T-helper 17 cell (primary cell): ENCODE data around the gene CYP24A1. TPM values are rescaled to one million over a fixed set of nuclear protein-coding genes. Genes with fewer than 3 reads are reported as not detected.

ENCODE experiments used
- ATAC-seq: fragments of 150-1000 bp; cut with Tn5 transposase; 2 replicates; pipeline ENCODE4 v1.10.0; 2021; ENCODE audit warnings: mild to moderate bottlenecking, moderate library complexity
- DNase-seq, 3 donors: peaks; one replicate each; pipeline versions ENCODE4 v3.0.0 to v3.0.0-alpha.2; 2020 to 2021
- H3K9me3 ChIP-seq: one replicate; pipeline ENCODE4 v1.7.0; 2013; ENCODE audit warnings: low read length, mild to moderate bottlenecking; ENCODE audit not compliant: control insufficient read depth, poor library complexity, severe bottlenecking
- H3K27ac Mint-ChIP-seq: one replicate; pipeline ENCODE4 v1.8.0; 2022; ENCODE audit warnings: mild to moderate bottlenecking, moderate library complexity, mixed read lengths
- H3K27me3 Mint-ChIP-seq: one replicate; pipeline ENCODE4 v1.8.0; 2022; ENCODE audit warnings: mixed read lengths
- H3K36me3 Mint-ChIP-seq: one replicate; pipeline ENCODE4 v1.8.0; 2022; ENCODE audit warnings: low read depth, mixed read lengths
- H3K4me1 Mint-ChIP-seq: one replicate; pipeline ENCODE4 v1.8.0; 2022; ENCODE audit warnings: mild to moderate bottlenecking, mixed read lengths
- H3K4me3 Mint-ChIP-seq: one replicate; pipeline ENCODE4 v1.8.0; 2022; ENCODE audit warnings: mild to moderate bottlenecking, moderate library complexity, mixed read lengths
- total RNA-seq, 4 donors: library from RNA in 2 of 4; stranded (reverse) in 2 of 4; gene quantifications; one replicate each; pipeline ENCODE4 v1.2.3 and lab custom pipeline; 2022 to 2026

CYP24A1 gene
- total RNA-seq, 2 donors from 2014 or later, result 0.22 TPM; not detected in 1

DNA sequence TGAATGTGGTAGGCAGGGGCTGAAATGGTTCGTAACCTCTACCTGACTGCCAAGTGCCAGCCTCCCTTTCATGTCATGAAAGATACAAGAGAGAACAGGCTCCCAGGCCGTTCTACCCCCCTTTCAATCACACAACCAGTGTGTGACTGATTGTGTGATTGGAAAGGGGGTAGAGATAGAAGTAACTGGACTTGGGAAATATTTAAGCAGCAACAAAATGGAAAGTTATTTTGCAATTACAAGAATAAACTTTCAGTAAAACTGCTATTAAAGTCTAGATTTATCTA is 20.8 kb downstream of the CYP24A1 start:
- peaks cover 56% of the 10 kb centered on the region for H3K27me3 Mint-ChIP-seq
- DNase-seq (no peak), ATAC-seq (no peak)
- no peaks in the 10 kb centered on the region for H3K4me1 Mint-ChIP-seq
- no peak overlapping the region for H3K4me3 Mint-ChIP-seq
- no peaks in the 10 kb centered on the region for H3K9me3 ChIP-seq
- no peak overlapping the region for H3K27ac Mint-ChIP-seq
- peaks cover 5% of the 10 kb centered on the region for H3K36me3 Mint-ChIP-seq

GRCh38 chr20:54152227-54153040 is 21.4 kb downstream of the CYP24A1 start:
- Mint-ChIP-seq H3K27me3 (peaks cover 52% of the 10 kb centered on the region), H3K27ac (no peak overlapping the region), H3K4me3 (no peak overlapping the region), H3K36me3 (peaks cover 5% of the 10 kb centered on the region), H3K4me1 (no peaks in the 10 kb centered on the region)
- H3K9me3 ChIP-seq, result no peaks in the 10 kb centered on the region
- no peak for ATAC-seq
- no peak for DNase-seq

DNA sequence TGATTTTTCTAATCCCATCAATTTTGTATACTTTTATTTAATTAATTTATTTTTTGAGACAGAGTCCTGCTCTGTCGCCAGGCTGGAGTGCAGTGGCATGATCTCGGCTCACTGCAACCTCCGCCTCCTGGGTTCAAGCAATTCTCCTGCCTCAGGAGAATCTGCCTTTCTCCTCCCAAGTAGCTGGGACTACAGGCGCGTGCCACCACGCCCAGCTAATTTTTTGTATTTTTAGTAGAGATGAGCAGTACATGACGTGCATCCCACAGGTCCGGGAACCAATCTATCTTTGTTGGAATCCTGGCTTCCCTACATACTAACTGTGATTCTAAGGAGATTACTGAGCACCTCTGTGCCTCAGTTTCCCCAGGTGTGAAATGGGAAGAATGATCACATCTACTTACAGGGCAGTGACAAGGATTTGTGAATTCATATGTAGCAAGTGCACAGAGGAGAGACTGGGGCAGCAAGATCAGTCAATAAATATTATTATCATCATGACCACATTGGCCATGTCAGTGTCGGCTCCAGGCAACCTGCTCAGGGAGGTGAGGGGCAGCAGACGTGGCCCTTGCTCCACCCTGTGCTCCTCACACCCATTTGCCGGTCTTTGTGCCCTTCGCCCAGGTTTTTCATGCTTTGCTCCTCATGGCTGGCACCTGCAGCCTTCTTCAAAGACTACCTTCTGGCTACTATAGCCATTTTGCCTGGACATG is 22.1 kb downstream of the CYP24A1 start:
- DNase-seq (no peak), ATAC-seq (no peak)
- Mint-ChIP-seq H3K27me3 (peaks cover 49% of the 10 kb centered on the region), H3K4me1 (no peaks in the 10 kb centered on the region), H3K4me3 (no peak overlapping the region), H3K27ac (no peak overlapping the region), H3K36me3 (peaks cover 5% of the 10 kb centered on the region)
- H3K9me3 ChIP-seq, result no peaks in the 10 kb centered on the region

GRCh38 chr20:54151075-54151439 is 22.7 kb downstream of the CYP24A1 start:
- no peak for ATAC-seq
- no peaks in the 10 kb centered on the region for H3K4me1 Mint-ChIP-seq

DNA sequence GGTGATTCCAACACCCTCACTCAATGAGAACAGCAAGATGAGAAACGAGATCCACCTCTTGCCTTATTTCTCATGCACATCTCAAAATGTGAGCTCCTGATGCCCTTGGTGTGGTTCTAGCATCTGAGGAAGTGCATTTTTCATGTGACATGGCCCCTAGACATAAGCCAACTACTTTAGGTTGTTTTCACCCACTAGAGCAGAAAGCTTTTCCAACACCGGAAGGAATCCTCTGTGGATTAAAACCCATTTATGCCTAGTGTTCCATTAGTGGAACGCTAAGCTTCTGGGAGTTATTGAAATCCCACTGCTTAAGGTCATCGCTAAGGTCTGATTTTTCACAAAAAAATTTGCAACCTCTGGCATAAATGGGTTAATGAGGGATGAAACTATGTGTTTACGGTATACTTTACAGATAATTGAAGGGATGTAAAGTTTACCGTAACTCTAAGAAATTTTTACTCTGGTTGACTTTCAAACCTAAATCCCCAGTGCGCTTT is 24.0 kb downstream of the CYP24A1 start:
- no peak for DNase-seq
- no peak for ATAC-seq
- H3K4me1 Mint-ChIP-seq, result no peaks in the 10 kb centered on the region
- H3K27ac Mint-ChIP-seq, result no peak overlapping the region
- H3K4me3 Mint-ChIP-seq, result no peak overlapping the region
- H3K9me3 ChIP-seq, result no peaks in the 10 kb centered on the region
- no peaks in the 10 kb centered on the region for H3K36me3 Mint-ChIP-seq
- H3K27me3 Mint-ChIP-seq, result peaks cover 41% of the 10 kb centered on the region

More at GRCh38 chr20:54151075-54151439, 22.7 kb downstream of the CYP24A1 start:
- Mint-ChIP-seq H3K27ac (no peak overlapping the region), H3K4me3 (no peak overlapping the region), H3K27me3 (peaks cover 48% of the 10 kb centered on the region), H3K36me3 (peaks cover under 1% of the 10 kb centered on the region)
- H3K9me3 ChIP-seq, result no peaks in the 10 kb centered on the region
- DNase-seq, result no peak

DNA sequence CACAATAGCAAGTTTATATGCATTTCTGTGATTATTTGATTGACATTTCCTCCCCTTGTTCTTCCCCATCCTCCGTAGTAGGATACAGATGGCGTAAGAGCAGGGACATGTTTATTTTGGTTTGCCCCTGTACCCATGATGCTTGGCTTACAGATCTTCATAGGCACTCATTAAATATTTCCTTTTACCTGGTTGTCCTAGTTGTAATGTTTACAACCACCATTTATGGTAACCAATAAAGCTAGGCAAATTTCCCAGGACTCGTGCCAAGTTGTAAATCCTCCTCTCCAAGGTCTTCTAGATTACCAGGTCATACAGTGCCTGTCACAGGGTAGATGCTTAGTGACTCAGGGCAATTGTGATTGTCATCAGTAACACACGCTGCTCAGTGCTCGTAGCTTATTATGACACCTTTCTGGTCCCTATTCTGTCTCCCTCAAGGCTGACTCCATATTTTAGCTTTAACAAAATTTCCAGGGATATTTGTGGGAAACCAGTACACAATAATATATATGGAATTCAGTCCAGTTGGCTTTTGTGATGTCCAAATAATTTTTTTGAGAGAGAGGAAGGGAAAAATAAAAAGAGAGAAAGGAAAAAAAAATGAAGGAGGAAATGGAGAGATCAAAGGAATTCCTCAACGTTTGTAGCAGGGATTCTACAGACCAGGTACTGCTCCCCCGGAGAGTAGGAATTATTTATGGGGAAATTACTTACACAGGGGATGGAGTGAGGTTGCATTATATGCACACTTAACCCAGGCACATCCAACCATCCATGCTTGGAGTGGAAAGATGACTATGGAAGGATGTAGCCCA is 24.6 kb downstream of the CYP24A1 start:
- H3K27ac Mint-ChIP-seq, result no peak overlapping the region
- DNase-seq (no peak), ATAC-seq (no peak)
- H3K9me3 ChIP-seq, result no peaks in the 10 kb centered on the region
- no peak overlapping the region for H3K4me3 Mint-ChIP-seq
- H3K36me3 Mint-ChIP-seq, result no peaks in the 10 kb centered on the region
- no peaks in the 10 kb centered on the region for H3K4me1 Mint-ChIP-seq
- peaks cover 41% of the 10 kb centered on the region for H3K27me3 Mint-ChIP-seq

- DNase-seq (no peak), ATAC-seq (no peak)
- Mint-ChIP-seq H3K36me3 (no peaks in the 10 kb centered on the region), H3K4me3 (no peak overlapping the region), H3K4me1 (no peaks in the 10 kb centered on the region), H3K27ac (no peak overlapping the region), H3K27me3 (peaks cover 32% of the 10 kb centered on the region)
- H3K9me3 ChIP-seq, result no peaks in the 10 kb centered on the region
Observed at GRCh38 chr20:54146672-54147071, 27.1 kb downstream of the CYP24A1 start.

DNA sequence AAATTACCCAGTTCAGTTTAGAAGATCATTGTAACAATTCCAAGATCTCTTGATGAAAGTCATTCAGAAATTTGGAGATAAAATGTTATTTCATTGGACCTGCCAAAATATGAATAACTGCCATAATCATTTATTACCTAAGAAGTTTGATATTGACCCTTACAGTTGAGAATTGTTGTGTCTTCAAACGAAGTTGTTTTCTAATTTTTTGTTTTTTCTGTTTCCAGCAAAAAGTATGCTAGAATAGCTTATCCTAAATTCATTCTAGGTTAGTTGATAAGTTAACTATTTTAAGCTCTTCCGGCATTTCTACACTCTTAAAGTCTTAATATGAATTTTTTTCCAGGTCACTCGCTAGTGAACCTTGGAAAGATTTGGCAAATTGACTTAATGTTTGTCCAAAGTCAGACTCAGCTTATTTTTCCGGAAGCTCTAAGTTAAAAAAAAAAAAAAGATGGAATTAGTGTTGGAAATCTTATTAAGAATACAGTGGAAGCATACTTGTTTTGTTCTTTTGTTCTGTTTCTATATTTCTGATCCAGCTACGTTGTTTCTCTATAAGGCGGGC is 28.9 kb downstream of the CYP24A1 start:
- ATAC-seq, result no peak
- no peak for DNase-seq
- H3K4me3 Mint-ChIP-seq, result no peak overlapping the region
- no peaks in the 10 kb centered on the region for H3K4me1 Mint-ChIP-seq
- H3K27ac Mint-ChIP-seq, result no peak overlapping the region
- no peaks in the 10 kb centered on the region for H3K9me3 ChIP-seq
- peaks cover 30% of the 10 kb centered on the region for H3K27me3 Mint-ChIP-seq
- no peaks in the 10 kb centered on the region for H3K36me3 Mint-ChIP-seq

- no peaks in the 10 kb centered on the region for H3K9me3 ChIP-seq
- Mint-ChIP-seq H3K27me3 (peaks cover 5% of the 10 kb centered on the region), H3K27ac (no peak overlapping the region), H3K36me3 (no peaks in the 10 kb centered on the region), H3K4me3 (no peak overlapping the region), H3K4me1 (no peaks in the 10 kb centered on the region)
- ATAC-seq (no peak), DNase-seq (no peak)
Observed at GRCh38 chr20:54140927-54141566, 32.7 kb downstream of the CYP24A1 start.

- Mint-ChIP-seq H3K27me3 (peaks cover 5% of the 10 kb centered on the region), H3K36me3 (no peaks in the 10 kb centered on the region), H3K27ac (no peak overlapping the region), H3K4me1 (no peaks in the 10 kb centered on the region), H3K4me3 (no peak overlapping the region)
- ATAC-seq (no peak), DNase-seq (no peak)
- H3K9me3 ChIP-seq, result no peaks in the 10 kb centered on the region
Observed at GRCh38 chr20:54140486-54140885, 33.3 kb downstream of the CYP24A1 start.

GRCh38 chr20:54140067-54140466 is 33.7 kb downstream of the CYP24A1 start:
- Mint-ChIP-seq H3K4me3 (no peak overlapping the region), H3K27ac (no peak overlapping the region), H3K36me3 (no peaks in the 10 kb centered on the region), H3K27me3 (peaks cover 5% of the 10 kb centered on the region), H3K4me1 (no peaks in the 10 kb centered on the region)
- H3K9me3 ChIP-seq, result no peaks in the 10 kb centered on the region
- DNase-seq, result no peak
- ATAC-seq, result no peak

- Mint-ChIP-seq H3K27me3 (peaks cover 5% of the 10 kb centered on the region), H3K36me3 (no peaks in the 10 kb centered on the region), H3K27ac (no peak overlapping the region), H3K4me3 (no peak overlapping the region), H3K4me1 (no peaks in the 10 kb centered on the region)
- ATAC-seq, result no peak
- H3K9me3 ChIP-seq, result no peaks in the 10 kb centered on the region
- no peak for DNase-seq
Observed at GRCh38 chr20:54139188-54139587, 34.6 kb downstream of the CYP24A1 start.
